NOMO-1 treated with DMSO at 0.1 percent for 48 hours (cell line): ENCODE results near the gene TMEM97.
A peak's percentile ranks its signal among the peaks of the same experiment; 100 is the strongest.
"Not testable (repeated sequence)": the region's sequence is repeated elsewhere in the genome, so short reads cannot be mapped to it uniquely, and the experiment has no call there.

Experiments used
- DNase-seq: peaks from one replicate; lab custom pipeline; 2025; ENCODE audit not compliant: unreplicated experiment; lab: John Stamatoyannopoulos, UW

TMEM97 gene

DNA sequence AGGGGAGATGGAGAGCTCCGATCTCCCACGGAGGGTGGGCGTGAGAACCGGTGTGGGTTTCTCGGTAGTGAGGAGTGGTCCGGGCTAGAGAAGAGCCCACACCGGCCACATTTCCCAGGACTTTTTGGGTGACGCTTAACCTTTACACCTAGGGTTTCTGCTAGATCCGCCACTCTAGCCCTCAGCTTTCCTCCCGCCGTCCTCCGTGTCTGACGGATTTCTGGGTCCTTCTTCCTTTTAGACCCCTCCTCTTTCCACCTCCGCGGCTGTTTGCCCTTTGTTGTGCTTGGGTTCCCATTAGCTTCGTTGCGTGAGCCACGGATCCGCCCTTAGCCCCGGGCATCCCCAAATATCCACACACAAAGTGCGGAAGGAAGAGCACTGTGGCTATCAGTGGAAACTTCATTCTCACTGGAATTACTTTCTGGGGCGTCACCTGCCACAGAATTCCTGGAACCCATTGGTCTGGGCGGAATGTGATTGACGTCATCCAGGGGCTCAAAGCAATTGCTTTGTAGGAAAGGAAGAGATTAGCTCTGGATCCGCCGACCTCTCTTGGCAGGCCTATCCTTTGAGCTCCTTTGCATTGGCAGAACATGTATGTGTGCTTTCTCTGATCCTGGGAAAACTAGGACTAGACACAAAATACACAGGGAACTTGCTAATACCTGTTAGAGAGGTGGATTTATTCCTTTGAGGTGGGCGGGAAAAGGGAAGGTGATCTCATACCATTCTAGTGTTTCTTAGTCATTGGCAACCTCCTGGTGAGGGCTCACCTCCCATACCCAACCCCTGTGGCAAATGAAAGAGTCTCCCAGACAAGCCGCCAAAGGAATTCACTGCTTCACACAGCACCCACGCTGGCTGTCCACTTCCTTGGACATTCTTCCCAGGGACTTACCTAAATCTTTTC, 17.2 kb downstream of the TMEM97 start:
- DNase-seq = no peak

DNA sequence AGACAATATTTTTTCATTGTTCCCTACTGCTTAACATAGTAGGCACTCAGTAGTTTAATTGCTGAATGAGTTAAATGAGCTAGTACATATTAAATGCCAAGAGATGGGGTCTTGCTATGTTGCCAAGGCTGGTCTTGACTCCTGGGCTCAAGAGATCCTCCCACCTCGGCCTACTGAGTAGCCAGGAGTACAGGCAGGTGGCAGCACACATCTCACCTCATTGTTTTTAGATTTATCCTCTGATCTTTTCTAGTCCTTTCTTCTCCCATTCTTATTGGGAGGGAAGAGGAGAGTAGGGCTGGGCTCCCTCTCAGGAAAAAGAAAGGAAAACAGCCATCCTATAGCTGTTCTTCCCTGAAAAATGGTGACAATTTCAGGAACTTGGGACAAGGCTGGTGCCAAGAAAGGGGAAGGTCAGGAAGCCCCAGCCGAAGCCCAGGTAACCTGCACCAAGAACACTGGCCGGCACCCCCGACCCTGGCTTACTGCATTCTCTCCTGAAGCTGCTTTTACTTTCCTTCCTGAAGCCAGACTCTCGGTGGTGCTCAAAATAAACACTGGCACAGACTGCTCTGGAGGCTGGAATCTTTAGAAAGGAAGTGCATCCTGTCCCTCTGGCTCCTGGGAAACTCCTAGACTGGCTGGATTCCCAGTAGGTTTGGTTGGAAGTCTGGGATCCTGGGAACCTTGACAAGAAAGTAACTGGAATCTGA, 19.2 kb downstream of the TMEM97 start:
- no peak for DNase-seq

DNA sequence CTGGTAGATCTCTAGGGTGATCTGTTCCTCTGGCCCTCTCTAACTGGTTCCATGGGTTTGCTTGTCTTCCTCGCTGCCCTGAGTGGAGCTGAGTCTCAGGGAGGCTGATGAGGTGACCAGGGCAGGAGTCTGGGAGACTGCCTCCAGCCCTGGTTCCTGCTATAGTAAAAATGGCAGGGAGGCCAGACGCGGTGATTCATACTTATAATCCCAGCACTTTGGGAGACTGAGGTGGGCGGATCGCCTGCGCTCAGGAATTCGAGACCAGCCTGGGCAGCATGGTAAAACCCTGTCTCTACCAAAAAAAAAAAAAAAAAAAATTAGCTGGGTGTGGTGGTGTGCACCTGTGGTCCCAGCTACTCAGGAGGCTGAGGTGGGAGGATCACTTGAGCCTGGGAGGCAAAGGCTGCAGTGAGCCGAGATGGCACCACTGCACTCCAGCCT, 19.8 kb downstream of the TMEM97 start:
- DNase-seq = not testable (repeated sequence)

DNA sequence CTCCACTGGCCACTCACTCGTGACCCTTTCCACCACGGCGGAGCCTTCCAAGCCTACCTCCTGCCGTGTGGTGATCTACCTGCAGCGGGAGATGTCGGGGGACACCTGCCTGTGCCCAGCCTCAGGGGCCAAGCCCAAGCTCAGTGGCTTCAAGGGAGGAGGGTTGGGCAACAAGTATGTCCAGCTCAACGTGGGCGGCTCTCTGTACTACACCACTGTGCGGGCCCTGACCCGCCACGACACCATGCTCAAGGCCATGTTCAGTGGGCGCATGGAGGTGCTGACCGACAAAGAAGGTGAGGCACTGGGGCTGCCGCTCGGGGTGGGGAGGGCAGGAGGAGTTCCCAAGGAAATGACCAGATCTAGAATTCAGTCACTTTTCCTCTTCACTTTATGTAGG, 20.4 kb downstream of the TMEM97 start:
- DNase-seq = no peak

DNA sequence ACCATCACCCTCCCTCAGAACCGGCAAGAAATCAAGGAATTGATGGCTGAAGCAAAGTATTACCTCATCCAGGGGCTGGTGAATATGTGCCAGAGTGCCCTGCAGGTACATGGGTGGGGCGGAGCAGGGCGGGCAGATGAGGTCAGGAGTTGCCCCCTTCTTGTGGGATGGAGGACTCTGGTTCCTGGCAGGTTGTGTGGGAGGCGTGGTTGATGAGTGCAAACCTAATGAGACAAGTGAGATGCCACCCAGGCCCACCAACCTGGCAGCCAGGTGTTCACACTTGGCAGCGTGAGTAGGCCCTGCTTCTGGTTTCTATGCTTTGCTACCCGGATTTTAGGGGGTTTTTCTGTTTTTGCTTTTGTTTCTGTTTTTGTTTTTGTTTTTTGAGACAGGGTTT, 21.4 kb downstream of the TMEM97 start:
- DNase-seq = no peak

DNA sequence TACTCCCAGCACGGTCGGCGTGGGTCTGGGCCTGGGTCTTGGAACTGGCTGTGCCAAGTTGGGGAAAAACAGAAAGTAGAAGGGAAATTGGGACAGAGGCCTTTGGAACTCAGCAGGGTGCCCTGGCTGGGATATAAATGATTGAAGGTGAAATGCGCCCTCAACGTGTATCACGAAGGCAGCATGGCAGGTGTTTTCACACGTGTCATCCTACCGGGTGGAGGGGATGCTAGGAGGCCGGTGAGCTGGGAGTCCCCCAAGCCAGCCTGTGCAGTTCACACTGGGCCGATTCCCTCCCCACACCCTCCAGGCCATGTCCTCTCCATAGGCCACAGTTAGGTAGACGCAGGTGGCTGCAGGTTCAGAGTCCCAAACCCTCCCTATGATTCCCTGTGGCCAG, 22.5 kb downstream of the TMEM97 start:
- DNase-seq = no peak

DNA sequence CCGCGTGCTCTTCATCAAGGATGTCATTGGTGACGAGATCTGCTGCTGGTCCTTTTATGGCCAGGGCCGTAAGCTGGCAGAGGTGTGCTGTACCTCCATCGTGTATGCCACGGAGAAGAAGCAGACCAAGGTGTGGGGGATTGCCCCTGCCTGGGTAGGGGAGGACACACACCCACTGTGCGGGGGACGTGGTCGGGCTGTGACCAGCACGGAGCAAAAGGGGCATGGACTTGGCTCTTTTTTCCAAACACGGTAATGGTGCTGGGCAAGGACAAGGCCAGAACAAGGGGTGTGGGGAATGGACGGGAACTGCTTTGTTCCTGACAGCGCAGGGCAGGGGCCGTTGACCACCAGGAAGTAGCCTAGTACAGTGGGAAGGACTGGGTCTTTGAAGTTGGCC, 23.3 kb downstream of the TMEM97 start:
- no peak for DNase-seq

DNA sequence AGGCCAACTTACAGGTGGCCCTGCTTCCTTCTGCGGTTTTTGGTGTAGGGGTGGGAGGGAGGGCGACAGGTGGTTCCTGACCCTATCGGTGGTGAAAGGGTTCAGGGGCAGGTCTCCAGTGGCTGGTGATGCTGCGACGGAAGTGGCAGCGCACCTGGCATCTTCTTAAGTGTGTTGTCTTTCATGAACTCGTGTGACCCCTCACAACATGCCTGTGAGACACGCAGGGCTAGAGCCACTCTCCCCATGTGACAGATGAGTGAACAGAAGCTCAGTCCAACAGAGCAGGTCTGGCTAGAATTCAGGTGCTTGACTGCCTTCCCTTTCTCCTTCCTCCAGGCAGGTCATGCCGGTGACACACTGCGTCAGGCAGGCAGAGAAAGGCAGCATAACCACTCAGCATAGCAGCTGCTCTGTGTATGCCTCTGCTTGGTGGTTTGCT, 24.5 kb downstream of the TMEM97 start:
- no peak for DNase-seq

DNA sequence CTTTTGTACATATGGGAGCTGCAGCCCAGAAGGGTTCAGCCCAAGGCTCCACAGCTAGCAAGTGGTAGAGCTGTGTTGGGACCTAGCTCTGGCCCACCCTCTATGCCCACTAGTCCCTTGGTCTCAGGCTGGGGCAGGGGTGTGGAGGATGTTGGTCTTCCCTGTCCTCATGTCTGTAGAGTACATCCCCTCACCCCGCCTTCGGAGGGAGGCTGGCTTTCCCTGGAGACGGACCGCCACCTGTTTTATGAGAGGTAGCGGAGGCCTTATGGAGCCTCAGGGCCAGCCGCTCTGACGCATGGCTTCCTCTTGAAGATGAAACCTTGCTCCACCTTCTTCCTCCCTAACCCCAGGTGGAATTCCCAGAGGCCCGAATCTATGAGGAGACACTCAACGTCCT, 25.0 kb downstream of the TMEM97 start:
- DNase-seq = no peak

DNA sequence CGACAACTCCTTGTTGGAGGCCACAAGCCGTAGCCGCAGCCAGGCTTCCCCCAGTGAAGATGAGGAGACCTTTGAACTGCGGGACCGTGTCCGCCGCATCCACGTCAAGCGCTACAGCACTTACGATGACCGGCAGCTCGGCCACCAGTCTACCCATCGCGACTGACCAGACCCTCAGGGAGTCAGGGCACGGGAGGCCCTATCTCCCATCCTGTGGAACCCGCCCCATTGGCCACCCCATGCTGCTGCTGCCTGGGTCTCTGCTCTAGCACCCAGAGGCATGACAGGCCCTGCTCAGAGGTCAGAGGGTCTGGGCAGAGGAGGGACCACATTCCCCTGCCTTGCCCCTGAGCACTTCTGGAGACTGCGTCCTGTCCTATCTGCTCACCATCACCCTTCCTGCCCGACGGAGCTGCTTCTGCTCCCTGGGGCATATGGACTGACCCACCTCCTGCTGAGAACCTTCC, 25.5 kb downstream of the TMEM97 start:
- DNase-seq = no peak

DNA sequence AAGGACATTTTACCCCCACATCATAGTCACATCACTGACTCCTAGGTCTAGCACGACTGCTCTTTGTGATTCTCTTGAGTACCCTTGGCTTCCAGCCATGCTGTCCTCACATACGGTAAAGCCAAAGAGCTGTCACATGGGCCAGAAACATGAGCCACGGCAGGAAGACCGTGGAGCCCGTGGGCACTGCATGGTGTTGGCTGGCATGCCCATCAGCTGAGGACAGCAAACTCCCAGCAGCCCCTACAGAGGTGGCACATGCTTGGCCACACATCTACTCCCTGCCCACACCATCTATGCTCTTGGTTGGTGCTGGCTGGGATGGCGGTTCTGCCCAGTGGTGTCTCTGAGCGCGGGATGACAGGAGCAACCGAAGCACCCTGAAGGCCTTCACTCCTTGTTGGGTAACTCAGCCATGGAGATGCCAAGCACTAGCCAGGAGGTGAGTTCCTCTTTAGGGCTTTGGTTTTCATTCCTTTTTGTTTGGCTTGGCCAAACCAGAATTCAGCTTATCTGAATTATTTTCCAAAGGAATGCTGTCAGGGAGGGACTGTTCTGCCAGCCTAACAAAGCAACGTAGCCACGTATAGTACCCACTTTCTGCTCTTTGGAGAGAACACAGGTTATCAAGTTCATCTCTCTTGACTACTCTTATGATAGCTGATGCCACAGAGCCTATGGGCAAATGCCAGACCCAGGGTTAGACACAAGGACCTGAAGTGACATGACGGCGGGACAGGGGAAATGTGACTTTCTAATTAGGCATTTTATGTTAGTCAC, 26.6 kb downstream of the TMEM97 start:
- no peak for DNase-seq

DNA sequence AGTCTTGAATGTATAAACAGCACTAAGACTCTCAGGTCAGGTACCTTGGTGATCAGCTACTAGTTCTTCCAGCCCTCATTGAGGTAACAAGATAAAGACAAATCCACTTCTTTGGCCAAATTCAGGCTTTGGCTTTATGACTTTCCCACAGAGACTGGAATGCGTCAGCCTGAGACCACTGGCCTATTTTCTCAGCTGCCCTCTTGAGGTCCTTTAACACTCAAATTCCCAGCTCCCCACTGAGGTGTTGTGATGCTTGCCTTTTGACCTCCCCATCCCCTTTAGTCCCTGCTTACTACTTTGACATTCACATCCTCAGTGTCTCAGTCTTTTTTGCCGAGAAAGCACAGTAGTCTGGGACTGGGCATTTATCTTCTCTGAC, 27.2 kb downstream of the TMEM97 start:
- no peak for DNase-seq

DNA sequence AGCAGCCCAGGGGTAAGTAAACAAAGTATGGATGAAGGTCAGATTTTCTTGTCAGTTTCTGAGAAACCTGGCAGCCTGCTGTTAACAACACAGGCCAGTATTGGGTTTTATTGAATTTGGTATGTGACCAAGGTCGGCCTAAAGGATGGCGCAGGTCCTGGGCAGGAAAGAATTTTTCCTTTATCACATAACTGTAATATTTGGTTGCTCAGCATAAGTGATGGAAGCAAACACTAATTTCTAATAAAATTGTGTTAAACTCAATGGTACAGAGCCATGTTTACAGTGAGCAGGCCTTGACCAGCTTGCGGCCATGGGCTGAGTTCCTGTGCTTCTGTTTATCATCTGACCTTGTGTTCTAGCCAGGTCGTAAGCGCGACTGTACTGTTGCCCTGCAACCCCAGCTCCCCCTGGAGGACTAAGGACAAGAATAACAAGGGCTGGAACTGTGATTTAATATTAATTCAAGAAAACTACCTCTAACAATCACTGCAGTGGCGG, 27.8 kb downstream of the TMEM97 start:
- no peak for DNase-seq

DNA sequence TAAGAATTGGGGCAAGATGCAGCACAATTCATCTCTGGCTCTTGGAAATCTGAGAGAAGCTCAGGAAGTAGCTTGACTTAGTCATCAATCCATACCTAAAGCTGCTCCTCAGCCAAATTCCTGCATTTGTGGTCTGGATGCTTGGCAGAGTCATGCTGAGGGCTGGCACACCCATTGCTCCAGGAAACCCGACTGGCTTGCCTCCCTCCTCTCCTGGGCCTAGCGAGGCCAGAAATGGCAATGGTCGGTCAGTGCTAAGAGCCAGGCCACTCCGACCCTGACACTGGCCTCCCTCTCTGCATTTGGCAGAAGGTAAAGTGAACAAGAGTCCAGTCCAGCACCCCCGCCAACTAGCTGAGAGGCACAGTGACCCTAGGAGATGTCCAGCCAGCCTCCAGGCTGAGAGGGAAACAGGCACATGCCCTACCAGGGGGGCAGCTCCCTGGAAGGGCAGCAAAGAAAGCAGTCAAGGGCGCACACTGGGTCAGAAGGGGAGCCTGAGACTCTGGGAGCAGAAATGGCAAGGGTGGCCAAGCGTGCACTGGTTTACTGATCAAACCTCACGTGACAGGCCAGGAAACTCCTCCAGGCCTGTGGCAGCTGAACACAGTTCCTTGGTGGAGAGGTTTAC, 28.4 kb downstream of the TMEM97 start:
- DNase-seq = no peak

DNA sequence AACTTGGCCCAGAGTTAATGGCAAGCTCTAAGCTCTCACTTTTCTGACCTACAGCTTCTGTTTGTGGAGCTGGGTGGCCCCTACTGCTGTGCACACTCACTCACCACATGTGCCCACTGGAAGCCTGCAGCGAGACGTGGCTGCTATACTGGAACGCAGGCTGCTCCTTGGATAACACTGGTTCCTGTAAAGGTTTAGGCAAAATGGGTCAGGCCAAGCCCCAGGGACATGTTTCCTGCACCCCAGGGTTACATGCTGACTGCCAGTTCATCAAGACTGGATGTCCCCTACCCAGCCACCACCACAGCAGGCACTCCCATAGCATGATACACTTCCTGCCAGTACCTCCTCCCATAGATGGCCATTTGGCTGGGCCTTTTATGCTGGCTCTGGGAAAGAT, 30.0 kb downstream of the TMEM97 start:
- no peak for DNase-seq

DNA sequence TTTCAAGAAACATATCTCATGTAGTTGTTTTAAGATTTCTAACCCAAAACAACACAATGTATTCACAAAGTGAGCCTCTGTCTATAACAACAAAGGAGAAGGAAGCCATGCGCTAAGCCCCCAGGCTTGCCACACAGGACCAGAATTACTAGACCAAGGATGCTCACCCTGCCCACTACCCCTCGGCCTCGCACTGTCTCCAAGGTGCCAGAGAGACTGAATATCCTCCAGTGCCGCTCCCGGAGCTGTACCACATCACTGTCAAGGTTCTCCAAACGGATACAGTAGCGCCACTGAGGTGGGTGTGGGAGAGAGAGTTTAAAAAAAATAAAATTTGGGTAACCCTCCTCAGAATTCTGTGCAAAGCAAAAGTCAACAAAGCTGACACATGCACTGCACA, 31.3 kb downstream of the TMEM97 start:
- DNase-seq = no peak

DNA sequence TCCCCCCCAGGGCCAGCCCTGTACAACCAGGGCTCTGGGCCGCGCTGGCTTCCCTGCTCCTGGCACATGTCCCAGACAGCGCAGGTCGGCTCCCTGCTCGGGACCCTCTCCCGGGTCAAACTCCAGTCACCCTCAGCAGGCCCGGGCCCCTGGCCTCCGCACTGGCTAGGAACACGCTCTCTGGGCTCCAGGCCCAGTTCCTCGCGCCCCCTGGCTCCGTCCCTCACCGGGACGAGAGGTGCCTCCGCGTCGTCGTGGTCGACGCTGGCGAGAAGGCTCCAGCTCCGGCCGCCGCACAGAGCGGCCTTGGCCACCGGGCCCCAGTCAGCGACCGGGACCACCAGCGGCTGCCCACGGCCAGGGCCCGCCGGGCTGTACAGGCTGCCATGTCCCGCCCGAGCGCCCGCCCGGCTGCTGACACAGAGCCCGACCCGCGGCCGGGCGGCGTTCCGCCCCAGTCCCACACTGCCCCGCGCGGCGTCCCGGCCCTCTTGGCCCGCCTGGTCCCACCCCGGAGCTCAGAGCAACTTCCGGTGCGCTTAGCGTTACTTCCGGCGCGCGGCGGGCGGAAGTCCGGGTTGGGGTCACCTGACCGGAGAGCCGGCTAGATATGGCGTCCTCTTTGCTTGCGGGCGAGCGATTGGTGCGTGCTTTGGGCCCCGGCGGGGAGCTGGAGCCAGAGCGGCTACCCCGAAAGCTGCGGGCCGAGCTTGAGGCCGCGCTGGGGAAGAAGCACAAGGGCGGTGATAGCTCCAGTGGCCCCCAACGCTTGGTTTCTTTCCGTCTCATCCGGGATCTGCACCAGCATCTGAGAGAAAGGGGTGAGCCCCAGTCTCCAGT, 38.3 kb downstream of the TMEM97 start, which contains the start of gene POLDIP2:
Gene POLDIP2 (minus strand): TSS at position 467 of the 840 bp plus-strand sequence. CDS start 79 bp downstream, at position 388.
- peak; percentile 91 for DNase-seq

DNA sequence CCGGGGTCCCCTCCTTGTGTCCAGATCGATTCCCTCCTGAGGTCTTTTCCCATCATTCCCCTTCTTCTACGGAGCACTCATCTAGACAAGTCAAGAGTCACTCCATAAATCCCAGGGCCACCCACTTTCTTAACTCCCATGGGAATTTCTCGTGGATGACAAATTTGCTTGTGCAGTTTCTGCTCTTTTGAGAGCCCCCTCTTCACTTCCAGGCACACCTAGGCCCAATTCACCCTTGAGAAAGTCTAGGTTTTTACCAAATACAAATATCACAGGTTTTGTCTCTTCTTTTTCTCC, 38.8 kb downstream of the TMEM97 start:
- no peak for DNase-seq

DNA sequence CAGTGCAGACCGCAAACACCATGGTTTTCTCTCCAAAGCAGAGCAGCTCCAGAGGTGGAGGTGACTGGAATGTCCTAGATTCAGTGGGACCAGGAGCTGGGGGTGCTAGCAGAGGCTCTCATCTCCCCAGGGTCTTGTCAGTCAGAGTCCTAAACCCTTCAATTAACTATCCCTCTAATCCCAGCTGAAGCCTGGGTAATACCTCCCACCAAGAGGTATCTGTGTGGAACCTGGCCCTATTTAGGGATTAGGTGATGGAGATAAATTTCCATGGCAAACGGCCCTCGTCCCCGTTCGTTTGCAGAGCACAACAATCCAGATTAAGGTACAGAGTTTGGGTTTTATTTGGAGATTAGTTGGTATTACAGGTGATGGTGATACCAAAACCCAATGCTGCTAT, 44.2 kb downstream of the TMEM97 start:
- no peak for DNase-seq
